BJ (cell line): Measurements from ENCODE around the gene PIWIL1. TPM values are rescaled to one million over a fixed set of nuclear protein-coding genes. Genes with fewer than 3 reads are reported as not detected.

Experiments used
- CTCF ChIA-PET: fragments of 350-600 bp; formaldehyde crosslinking; extraction: SDS; loops from one replicate; lab custom pipeline; 2021; ENCODE audit warnings: antibody characterized with exemption, inconsistent platforms; lab: Yijun Ruan, JAX
- POLR2A ChIA-PET: fragments of 300-600 bp; sonication (Branson Sonifier 250); formaldehyde crosslinking; extraction: SDS; loops from one replicate; lab custom pipeline; 2021; ENCODE audit warnings: antibody characterized with exemption; lab: Charles Lee
- DNase-seq: peaks from one replicate; pipeline ENCODE4 v3.0.0-alpha.2; 2011; ENCODE audit warnings: low read depth
- H3K27me3 ChIP-seq: 2 replicates; pipeline ENCODE4 v1.6.0; 2011; ENCODE audit warnings: low read length; ENCODE audit not compliant: control insufficient read depth, insufficient read depth
- H3K36me3 ChIP-seq: 2 replicates; pipeline ENCODE4 v1.5.1; 2011; ENCODE audit warnings: low read length; ENCODE audit not compliant: control insufficient read depth, insufficient read depth
- H3K4me3 ChIP-seq: 2 replicates; pipeline ENCODE4 v1.5.1; 2011; ENCODE audit warnings: low read depth, mild to moderate bottlenecking, control low read depth, low read length
- CTCF ChIP-seq: IDR thresholded peaks from 2 replicates; pipeline ENCODE4 v1.5.1; 2011; ENCODE audit warnings: low read depth, mild to moderate bottlenecking, control low read depth, inconsistent platforms, low read length, moderate library complexity; ENCODE audit not compliant: insufficient read depth
- polyA plus RNA-seq: library from polyadenylated mRNA; depleted of rRNA; stranded (reverse); fragments of >200 nt; gene quantifications from 2 replicates; pipeline ENCODE4 v1.2.3, GENCODE V29; 2011

Gene PIWIL1
- polyA plus RNA-seq, 1 experiment, result not detected

GRCh38 chr12:130367523-130367922 lies 29.8 kb downstream of the PIWIL1 start:
- no peak for DNase-seq
- TF ChIP-seq CTCF, result no peak
- ChIA-PET CTCF (no interaction called here), POLR2A (no interaction called here)
- no peak overlapping the region for H3K4me3 ChIP-seq
- H3K36me3 ChIP-seq, result no peaks in the 10 kb centered on the region
- H3K27me3 ChIP-seq, result no peaks in the 10 kb centered on the region

- DNase-seq, result no peak
- TF ChIP-seq CTCF, result no peak
- H3K4me3 ChIP-seq, result no peak overlapping the region
- ChIA-PET CTCF (no interaction called here), POLR2A (no interaction called here)
- no peaks in the 10 kb centered on the region for H3K36me3 ChIP-seq
- H3K27me3 ChIP-seq, result no peaks in the 10 kb centered on the region
Measured at GRCh38 chr12:130369816-130370215, 32.1 kb downstream of the PIWIL1 start.

GRCh38 chr12:130371296-130371695 lies 33.6 kb downstream of the PIWIL1 start:
- H3K4me3 ChIP-seq, result no peak overlapping the region
- POLR2A ChIA-PET, result no interaction called here
- CTCF ChIA-PET, result no interaction called here
- TF ChIP-seq CTCF, result no peak
- no peaks in the 10 kb centered on the region for H3K27me3 ChIP-seq
- H3K36me3 ChIP-seq, result no peaks in the 10 kb centered on the region
- DNase-seq, result no peak

- CTCF ChIA-PET, result no interaction called here
- POLR2A ChIA-PET, result no interaction called here
- no peak overlapping the region for H3K4me3 ChIP-seq
Measured at GRCh38 chr12:130372936-130373335, 35.2 kb downstream of the PIWIL1 start.

GRCh38 chr12:130374083-130374482 lies 36.4 kb downstream of the PIWIL1 start:
- CTCF ChIA-PET, result no interaction called here
- no peaks in the 10 kb centered on the region for H3K36me3 ChIP-seq
- POLR2A ChIA-PET, result no interaction called here
- H3K27me3 ChIP-seq, result no peaks in the 10 kb centered on the region
- TF ChIP-seq CTCF, result no peak
- DNase-seq, result no peak
- H3K4me3 ChIP-seq, result no peak overlapping the region

More at GRCh38 chr12:130372936-130373335, 35.2 kb downstream of the PIWIL1 start:
- DNase-seq, result no peak
- Histone ChIP-seq H3K27me3 (no peaks in the 10 kb centered on the region), H3K36me3 (no peaks in the 10 kb centered on the region)
- TF ChIP-seq CTCF, result no peak
